ENCODE measurements around the gene LCMT1. TPM values are rescaled to one million over a fixed set of nuclear protein-coding genes. Genes with fewer than 3 reads are reported as not detected.

The LCMT1 gene
- total and polyA plus RNA-seq, 2 of the 4 experiments (the other 2 are of a cell fraction) = 33.1 to 60.4 TPM

- no peak overlapping the region for H2AK9ac ChIP-seq (replicated peaks; ENCODE audit: low read depth, low read length, poor library complexity)
- H3K4me1 ChIP-seq (ENCODE audit: control insufficient read depth, insufficient read depth, low read length) = peaks cover 8% of the 10 kb centered on the region
- WGBS, 2 experiments (ENCODE audit: extremely low coverage in 2 of 2, insufficient read length in 1 of 2) = 88% methylated on average over 2 of the region's 8 CpGs; no CpG with 5 or more reads in 1 of the 2 experiments
- no peak overlapping the region for H3K4me2 ChIP-seq (ENCODE audit: low read depth, low read length)
- H3K4me3 ChIP-seq (ENCODE audit: insufficient read depth, low read depth, low read length) = no peak overlapping the region
- H2BK20ac ChIP-seq (ENCODE audit: low read depth, low read length) = no peak overlapping the region
- ATAC-seq (ENCODE audit: low read depth) (no peak), DNase-seq (no peak)
- no peaks in the 10 kb centered on the region for H3K36me3 ChIP-seq (ENCODE audit: control insufficient read depth, insufficient read depth, low read length)
- H2AK5ac ChIP-seq (ENCODE audit: low read depth, low read length) = no peak overlapping the region
- H3K56ac ChIP-seq (ENCODE audit: extremely low read depth, insufficient read depth, low read length) = no peak overlapping the region
- no peak for TF ChIP-seq MAZ (IDR thresholded peaks at IDR 0.05; ENCODE audit: borderline replicate concordance, low read depth, low read length)
- no peak for TF ChIP-seq CTCF (conservative IDR thresholded peaks at IDR 0.05; ENCODE audit: low read depth, low read length)
- TF ChIP-seq NFE2L2 (IDR thresholded peaks at IDR 0.05; ENCODE audit: low read depth, low read length) = no peak
- TF ChIP-seq MAFK (IDR thresholded peaks at IDR 0.05; ENCODE audit: low read depth, low read length) = no peak
- TF ChIP-seq CEBPB (IDR thresholded peaks at IDR 0.05; ENCODE audit: low read depth, low read length) = no peak
- no peak for TF ChIP-seq RAD21 (IDR thresholded peaks at IDR 0.05; ENCODE audit: low read length)
- H4K5ac ChIP-seq (ENCODE audit: low read depth, low read length) = no peak overlapping the region
- no peak overlapping the region for H3K4ac ChIP-seq (ENCODE audit: low read depth, low read length)
- no TSS peak for BruUV-seq (replicated peaks)
- ChIA-PET CTCF (no interaction called here), POLR2A (ENCODE audit: unreplicated experiment) (no interaction called here)
- dilution Hi-C loops (cut with HindIII; ENCODE audit: low sequenced_read_pairs, unreplicated experiment) = no loop called here
- H3K9me1 ChIP-seq (ENCODE audit: insufficient read depth, low read length) = peaks cover 12% of the 10 kb centered on the region
- no peak overlapping the region for H2BK5ac ChIP-seq (ENCODE audit: low read depth, low read length, poor library complexity, severe bottlenecking)
- H3K79me1 ChIP-seq (ENCODE audit: low read depth in 1 of 2, low read length in 2 of 2) = no peaks in the 10 kb centered on the region; a peak in 1 of 4 replicates
- H4K91ac ChIP-seq (ENCODE audit: insufficient read depth, low read depth, low read length) = no peak overlapping the region
- no peaks in the 10 kb centered on the region for H3K9me3 ChIP-seq (ENCODE audit: control insufficient read depth, insufficient read depth, low read length)
- H3K27me3 ChIP-seq (ENCODE audit: control insufficient read depth, insufficient read depth, low read length) = no peaks in the 10 kb centered on the region
- H4K20me1 ChIP-seq (ENCODE audit: insufficient read depth, low read length) = no peaks in the 10 kb centered on the region
- in situ Hi-C loops (cut with MboI; ENCODE audit: low sequenced_read_pairs) = no loop called here
- no peak overlapping the region for H2AFZ ChIP-seq (replicated peaks; ENCODE audit: low read length, poor library complexity)
- no peak overlapping the region for H3K9ac ChIP-seq (ENCODE audit: low read depth, low read length)
- H2BK15ac ChIP-seq (ENCODE audit: low read depth, low read length) = no peak overlapping the region
- H2BK120ac ChIP-seq (ENCODE audit: low read depth, low read length) = no peak overlapping the region
- H3K27ac ChIP-seq (ENCODE audit: insufficient read depth, low read length) = no peak overlapping the region
- H4K8ac ChIP-seq (ENCODE audit: low read depth in 2 of 2, low read length in 2 of 2) = no peak overlapping the region
- no peak overlapping the region for H3K23ac ChIP-seq (ENCODE audit: low read depth, low read length)
- no peak overlapping the region for H3K18ac ChIP-seq (ENCODE audit: low read depth, low read length)
- no peak overlapping the region for H3K14ac ChIP-seq (replicated peaks; ENCODE audit: low read depth, low read length)
- intact Hi-C loops (cut with micrococcal nuclease) = no loop called here
Measured at GRCh38 chr16:25094596-25094995, 16.9 kb upstream of the LCMT1 start.

Measured in IMR-90 (cell line).